Endothelial cell of umbilical vein (primary cell): ENCODE measurements around the gene ATP6V1D. TPM values are rescaled to one million over a fixed set of nuclear protein-coding genes. Genes with fewer than 3 reads are reported as not detected.
"Not testable (repeated sequence)": the region's sequence is repeated elsewhere in the genome, so short reads cannot be mapped to it uniquely, and the experiment has no call there.

Experiments
- BruUV-seq: library from RNA; stranded (reverse); fragments of 400-500 nt; replicated peaks from 2 replicates; lab custom pipeline; 2021; lab: Mats Ljungman, UMichigan
- CTCF ChIA-PET: fragments of 300-600, 350-600 bp; sonication (Branson Sonifier 250); formaldehyde crosslinking; loops from one replicate; lab custom pipeline; 2021; ENCODE audit warnings: antibody characterized with exemption, inconsistent platforms; lab: Charles Lee
- POLR2A ChIA-PET: fragments of 300-600, 350-600 bp; sonication (Branson Sonifier 250); formaldehyde crosslinking; loops from one replicate; lab custom pipeline; 2021; ENCODE audit warnings: antibody characterized with exemption, inconsistent platforms; lab: Charles Lee
- DNase-seq: peaks from one replicate; pipeline ENCODE4 v3.0.0-alpha.2; 2011; ENCODE audit warnings: low read depth, low spot score
- FAIRE-seq: peaks from 2 replicates; lab custom pipeline; 2011; peaks lifted over from hg19 to GRCh38; lab: Jason Lieb, UNC
- H2AFZ ChIP-seq: 2 replicates; pipeline ENCODE4 v1.6.0; 2012; ENCODE audit warnings: low read depth, low read length, control low read depth, inconsistent platforms
- H3K27ac ChIP-seq: 2 replicates; pipeline ENCODE4 v1.5.1; 2011; ENCODE audit warnings: low read depth, mild to moderate bottlenecking, control low read depth, low read length, moderate library complexity; ENCODE audit not compliant: insufficient read depth
- H3K27me3 ChIP-seq, 2 experiments: 2 replicates each; pipeline versions ENCODE4 v1.6.0 to v1.6.1; 2011; ENCODE audit warnings: low read length in 2 of 2, mixed read lengths in 1 of 2; ENCODE audit not compliant: control insufficient read depth in 2 of 2, insufficient read depth in 2 of 2
- H3K36me3 ChIP-seq, 2 experiments: 2 replicates in 1 of 2; 3 replicates in 1 of 2; pipeline ENCODE4 v1.5.1; 2011; ENCODE audit warnings: low read length in 2 of 2, mild to moderate bottlenecking in 1 of 2, moderate library complexity in 1 of 2; ENCODE audit not compliant: control insufficient read depth in 2 of 2, insufficient read depth in 2 of 2; ENCODE audit errors: extremely low read depth in 1 of 2
- H3K4me1 ChIP-seq: 3 replicates; pipeline ENCODE4 v1.5.1; 2011; ENCODE audit warnings: mild to moderate bottlenecking, low read length; ENCODE audit not compliant: control insufficient read depth, insufficient read depth; ENCODE audit errors: extremely low read depth
- H3K4me2 ChIP-seq: 2 replicates; pipeline ENCODE4 v1.6.1; 2011; ENCODE audit warnings: low read length, control low read depth, mixed read lengths; ENCODE audit not compliant: insufficient read depth
- H3K4me3 ChIP-seq, 3 experiments: fragments of 200-600 bp in 1 of 3; sonication (generic), shearing (Covaris generic) in 1 of 3; replicated peaks in 1 of 3; 2 replicates each; pipeline ENCODE4 v1.5.1; 2011 to 2016; ENCODE audit warnings: control low read depth in 3 of 3, low read length in 3 of 3, mild to moderate bottlenecking in 2 of 3, inconsistent platforms in 1 of 3, low read depth in 1 of 3, moderate library complexity in 1 of 3; ENCODE audit not compliant: insufficient read depth in 1 of 3
- H3K79me2 ChIP-seq: 2 replicates; pipeline ENCODE4 v1.6.0; 2012; ENCODE audit warnings: low read length, inconsistent platforms; ENCODE audit not compliant: control insufficient read depth, insufficient read depth
- H3K9ac ChIP-seq: replicated peaks from 2 replicates; pipeline ENCODE3; 2011; ENCODE audit warnings: low read length, control low read depth; ENCODE audit not compliant: insufficient read depth; ENCODE audit errors: extremely low read depth
- H3K9me1 ChIP-seq: replicated peaks from 3 replicates; pipeline ENCODE4 v1.6.0; 2011; ENCODE audit warnings: mild to moderate bottlenecking, low read length; ENCODE audit not compliant: control insufficient read depth, insufficient read depth; ENCODE audit errors: extremely low read depth
- H3K9me3 ChIP-seq: replicated peaks from 2 replicates; pipeline ENCODE4 v1.5.1; 2012; ENCODE audit warnings: low read length, inconsistent platforms; ENCODE audit not compliant: control insufficient read depth, insufficient read depth
- H4K20me1 ChIP-seq: replicated peaks from 2 replicates; pipeline ENCODE3; 2011; ENCODE audit warnings: mild to moderate bottlenecking, low read length; ENCODE audit not compliant: control insufficient read depth, insufficient read depth; ENCODE audit errors: extremely low read depth
- CTCF ChIP-seq, 2 donors: IDR thresholded peaks; 1 replicate in 1 of 2; 2 replicates in 1 of 2; pipeline ENCODE4 v1.5.1; 2011; ENCODE audit warnings: low read length in 2 of 2, mild to moderate bottlenecking in 2 of 2, moderate library complexity in 2 of 2, control low read depth in 1 of 2, inconsistent platforms in 1 of 2, low read depth in 1 of 2; ENCODE audit not compliant: insufficient read depth in 1 of 2; ENCODE audit errors: extremely low read depth in 1 of 2
- MAX ChIP-seq: IDR thresholded peaks from 2 replicates; pipeline ENCODE4 v1.6.1; 2011; ENCODE audit not compliant: insufficient read depth, insufficient read length
- dilution Hi-C: fragments of 300-500 bp; cut with MboI; formaldehyde crosslinking; loops from one replicate; pipeline ENCODE4 v1.15.0; 2019; ENCODE audit warnings: low sequenced_read_pairs; ENCODE audit not compliant: extremely low pct_ligation_motif_present
- intact Hi-C: fragments of 100-400 bp; cut with micrococcal nuclease; formaldehyde crosslinking; loops from one replicate; pipeline ENCODE4 v1.10.0; 2022
- polyA plus RNA-seq, 4 experiments: library from polyadenylated mRNA; depleted of rRNA in 3 of 4; stranded (reverse) in 3 of 4; unstranded in 1 of 4; fragments of >200 nt; gene quantifications; 2 replicates each; pipeline versions ENCODE4 v1.2.1 to v1.2.3, GENCODE V29; 2011 to 2012; ENCODE audit warnings: missing spikeins in 1 of 4
- total RNA-seq: library from RNA; stranded (reverse); gene quantifications from 2 replicates; pipeline ENCODE4 v1.2.3, GENCODE V29; 2021

Gene ATP6V1D
- total and polyA plus RNA-seq, 2 donors (not counting 3 experiments of a cell fraction or from before 2014, with no cell fraction given) = 28.6 to 63.1 TPM

GRCh38 chr14:67331368-67332125, 28.1 kb downstream of the ATP6V1D start:
- H2AFZ ChIP-seq = no peak overlapping the region
- H3K4me3 ChIP-seq = no peak overlapping the region
- no TSS peak for BruUV-seq
- ChIA-PET CTCF (interaction anchor here (0.8 to 2.1 kb wide), 3 partner anchors 46 to 972 kb away, joined by 3 to 6 read pairs (median 4); no protein-coding TSS in a partner anchor), POLR2A (no interaction called here)
- H3K9ac ChIP-seq = no peak overlapping the region
- dilution Hi-C loops = no loop called here
- intact Hi-C loops = no loop called here
- no peak for FAIRE-seq
- DNase-seq = no peak
- H3K27me3 ChIP-seq = no peaks in the 10 kb centered on the region
- H4K20me1 ChIP-seq = no peaks in the 10 kb centered on the region
- no peaks in the 10 kb centered on the region for H3K9me1 ChIP-seq
- TF ChIP-seq MAX (no peak), CTCF (IDR thresholded peaks at IDR 0.05; ENCODE audit: extremely low read depth in 1 of 2, insufficient read depth in 1 of 2, low read depth in 1 of 2, low read length in 2 of 2) (no peak)
- H3K36me3 ChIP-seq = peaks cover 8 to 17% of the 10 kb centered on the region in 2 experiments
- no peaks in the 10 kb centered on the region for H3K79me2 ChIP-seq
- no peak overlapping the region for H3K4me2 ChIP-seq
- H3K9me3 ChIP-seq = no peaks in the 10 kb centered on the region
- H3K4me1 ChIP-seq = no peaks in the 10 kb centered on the region
- H3K27ac ChIP-seq = no peak overlapping the region

GRCh38 chr14:67329666-67330065, 29.9 kb downstream of the ATP6V1D start:
- CTCF ChIA-PET, H2AFZ ChIP-seq, H3K4me2 ChIP-seq, H3K79me2 ChIP-seq, H3K9ac ChIP-seq, H3K36me3 ChIP-seq, FAIRE-seq, intact Hi-C loops, H3K4me3 ChIP-seq, dilution Hi-C loops, H3K4me1 ChIP-seq, H4K20me1 ChIP-seq, BruUV-seq, H3K27ac ChIP-seq, DNase-seq, H3K9me1 ChIP-seq, POLR2A ChIA-PET, H3K9me3 ChIP-seq, H3K27me3 ChIP-seq: not testable (repeated sequence)
